HL-60 (cell line): ENCODE measurements around the gene GPC3.

ENCODE experiments used
- DNase-seq, 2 experiments: peaks; one replicate each; pipeline ENCODE4 v3.0.0-alpha.2; 2010 to 2020; ENCODE audit warnings: low read depth in 1 of 2, low spot score in 1 of 2
- H3K27ac ChIP-seq: fragments of 250-450 bp; sonication (Bioruptor Pico); replicated peaks from 2 replicates; pipeline ENCODE4 v1.5.1; 2020; ENCODE audit warnings: mild to moderate bottlenecking, moderate library complexity
- H3K27me3 ChIP-seq: fragments of 250-450 bp; sonication (Bioruptor Pico); 2 replicates; pipeline ENCODE4 v1.5.1; 2021; ENCODE audit warnings: mild to moderate bottlenecking, moderate library complexity; ENCODE audit not compliant: insufficient read depth, poor library complexity, severe bottlenecking
- H3K4me3 ChIP-seq: replicated peaks from 2 replicates; pipeline ENCODE4 v1.5.1; 2011; ENCODE audit warnings: mild to moderate bottlenecking, control low read depth, low read length; ENCODE audit not compliant: insufficient read depth
- GABPA ChIP-seq: IDR thresholded peaks from 2 replicates; pipeline ENCODE4 v1.6.1; 2012; ENCODE audit warnings: low read depth
- POLR2AphosphoS5 ChIP-seq: IDR thresholded peaks from 2 replicates; pipeline ENCODE4 v1.6.1; 2012; ENCODE audit warnings: low read depth
- SPI1 ChIP-seq: IDR thresholded peaks from 2 replicates; pipeline ENCODE4 v1.6.1; 2012; ENCODE audit warnings: low read depth, mild to moderate bottlenecking, borderline replicate concordance
- TF ChIP-seq, protein P1 (sequence below): IDR thresholded peaks from one replicate; pipeline ENCODE4 v1.5.1; 2011; ENCODE audit warnings: low read length, control low read depth, inconsistent platforms; ENCODE audit not compliant: insufficient read depth
- TF ChIP-seq, protein P2 (sequence below): IDR thresholded peaks from 2 replicates; pipeline ENCODE4 v1.6.1; 2012; ENCODE audit warnings: low read depth; ENCODE audit not compliant: insufficient replicate concordance

GPC3 gene

DNA sequence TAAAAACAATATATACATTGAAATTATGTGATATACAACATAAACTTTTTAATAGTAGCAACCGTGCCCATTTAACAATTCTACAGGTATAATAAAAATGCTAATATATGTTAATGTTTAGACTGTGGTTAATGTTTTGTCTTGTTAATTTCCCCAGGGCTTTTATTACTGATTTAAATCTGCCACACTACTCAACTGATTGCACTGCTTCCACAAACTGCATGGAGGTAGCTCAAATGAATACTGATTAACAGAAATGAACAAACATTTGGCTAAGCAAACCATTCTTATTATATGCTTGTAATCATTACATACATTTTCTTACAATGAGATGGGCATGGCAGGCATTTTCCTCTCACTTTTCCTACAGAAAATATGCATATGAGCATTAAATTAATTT lies 275.9 kb downstream of the GPC3 start:
- Histone ChIP-seq H3K27ac (no peak overlapping the region), H3K27me3 (no peaks in the 10 kb centered on the region), H3K4me3 (no peak overlapping the region)
- no peak for TF ChIP-seq POLR2AphosphoS5
- TF ChIP-seq SPI1 = no peak
- TF ChIP-seq GABPA = no peak
- TF ChIP-seq, protein P1, sequence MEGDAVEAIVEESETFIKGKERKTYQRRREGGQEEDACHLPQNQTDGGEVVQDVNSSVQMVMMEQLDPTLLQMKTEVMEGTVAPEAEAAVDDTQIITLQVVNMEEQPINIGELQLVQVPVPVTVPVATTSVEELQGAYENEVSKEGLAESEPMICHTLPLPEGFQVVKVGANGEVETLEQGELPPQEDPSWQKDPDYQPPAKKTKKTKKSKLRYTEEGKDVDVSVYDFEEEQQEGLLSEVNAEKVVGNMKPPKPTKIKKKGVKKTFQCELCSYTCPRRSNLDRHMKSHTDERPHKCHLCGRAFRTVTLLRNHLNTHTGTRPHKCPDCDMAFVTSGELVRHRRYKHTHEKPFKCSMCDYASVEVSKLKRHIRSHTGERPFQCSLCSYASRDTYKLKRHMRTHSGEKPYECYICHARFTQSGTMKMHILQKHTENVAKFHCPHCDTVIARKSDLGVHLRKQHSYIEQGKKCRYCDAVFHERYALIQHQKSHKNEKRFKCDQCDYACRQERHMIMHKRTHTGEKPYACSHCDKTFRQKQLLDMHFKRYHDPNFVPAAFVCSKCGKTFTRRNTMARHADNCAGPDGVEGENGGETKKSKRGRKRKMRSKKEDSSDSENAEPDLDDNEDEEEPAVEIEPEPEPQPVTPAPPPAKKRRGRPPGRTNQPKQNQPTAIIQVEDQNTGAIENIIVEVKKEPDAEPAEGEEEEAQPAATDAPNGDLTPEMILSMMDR = no peak
- TF ChIP-seq, protein P2, sequence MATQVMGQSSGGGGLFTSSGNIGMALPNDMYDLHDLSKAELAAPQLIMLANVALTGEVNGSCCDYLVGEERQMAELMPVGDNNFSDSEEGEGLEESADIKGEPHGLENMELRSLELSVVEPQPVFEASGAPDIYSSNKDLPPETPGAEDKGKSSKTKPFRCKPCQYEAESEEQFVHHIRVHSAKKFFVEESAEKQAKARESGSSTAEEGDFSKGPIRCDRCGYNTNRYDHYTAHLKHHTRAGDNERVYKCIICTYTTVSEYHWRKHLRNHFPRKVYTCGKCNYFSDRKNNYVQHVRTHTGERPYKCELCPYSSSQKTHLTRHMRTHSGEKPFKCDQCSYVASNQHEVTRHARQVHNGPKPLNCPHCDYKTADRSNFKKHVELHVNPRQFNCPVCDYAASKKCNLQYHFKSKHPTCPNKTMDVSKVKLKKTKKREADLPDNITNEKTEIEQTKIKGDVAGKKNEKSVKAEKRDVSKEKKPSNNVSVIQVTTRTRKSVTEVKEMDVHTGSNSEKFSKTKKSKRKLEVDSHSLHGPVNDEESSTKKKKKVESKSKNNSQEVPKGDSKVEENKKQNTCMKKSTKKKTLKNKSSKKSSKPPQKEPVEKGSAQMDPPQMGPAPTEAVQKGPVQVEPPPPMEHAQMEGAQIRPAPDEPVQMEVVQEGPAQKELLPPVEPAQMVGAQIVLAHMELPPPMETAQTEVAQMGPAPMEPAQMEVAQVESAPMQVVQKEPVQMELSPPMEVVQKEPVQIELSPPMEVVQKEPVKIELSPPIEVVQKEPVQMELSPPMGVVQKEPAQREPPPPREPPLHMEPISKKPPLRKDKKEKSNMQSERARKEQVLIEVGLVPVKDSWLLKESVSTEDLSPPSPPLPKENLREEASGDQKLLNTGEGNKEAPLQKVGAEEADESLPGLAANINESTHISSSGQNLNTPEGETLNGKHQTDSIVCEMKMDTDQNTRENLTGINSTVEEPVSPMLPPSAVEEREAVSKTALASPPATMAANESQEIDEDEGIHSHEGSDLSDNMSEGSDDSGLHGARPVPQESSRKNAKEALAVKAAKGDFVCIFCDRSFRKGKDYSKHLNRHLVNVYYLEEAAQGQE = no peak
- DNase-seq = no peak

DNA sequence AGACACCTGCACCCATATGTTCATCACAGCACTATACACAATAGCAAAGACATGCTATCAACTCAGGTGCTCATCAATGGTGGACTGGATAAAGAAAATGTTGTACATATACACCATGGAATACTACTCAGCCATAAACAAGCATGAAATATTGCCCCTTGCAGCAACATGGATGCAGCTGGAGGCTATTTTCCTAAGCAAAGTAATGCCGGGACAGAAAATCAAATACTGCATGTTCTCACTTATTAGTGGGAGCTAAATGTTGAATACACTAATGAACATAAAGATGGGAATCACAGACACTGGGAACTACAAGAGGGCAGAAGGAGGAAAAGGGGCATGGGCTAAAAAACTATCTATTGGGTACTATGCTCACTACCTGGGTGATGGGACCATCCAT lies 278.5 kb downstream of the GPC3 start:
- TF ChIP-seq, protein P2 = no peak
- TF ChIP-seq POLR2AphosphoS5 (no peak), GABPA (no peak), SPI1 (no peak)
- TF ChIP-seq, protein P1 = no peak
- Histone ChIP-seq H3K4me3 (no peak overlapping the region), H3K27ac (no peak overlapping the region), H3K27me3 (no peaks in the 10 kb centered on the region)
- DNase-seq = no peak

DNA sequence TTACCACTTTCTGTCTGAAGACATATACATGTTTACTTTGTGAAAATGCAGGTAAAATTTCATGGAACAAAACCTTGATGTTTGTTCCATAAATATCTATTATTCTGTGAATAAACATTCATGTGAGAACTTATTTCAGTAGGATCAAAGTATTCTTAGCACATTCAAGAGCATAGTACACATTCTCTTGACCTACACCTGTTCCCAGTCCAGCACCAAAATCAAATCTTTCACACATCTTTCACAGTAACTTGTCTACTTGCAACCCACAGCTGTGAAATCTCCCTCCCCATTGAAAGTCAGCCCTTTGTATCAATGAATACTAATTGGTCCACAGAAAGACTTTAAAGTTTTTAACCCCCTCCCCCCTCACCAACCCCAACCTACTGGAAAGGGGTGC lies 283.2 kb downstream of the GPC3 start:
- no peak overlapping the region for H3K27ac ChIP-seq
- no peak overlapping the region for H3K4me3 ChIP-seq
- no peaks in the 10 kb centered on the region for H3K27me3 ChIP-seq
- DNase-seq = no peak
- TF ChIP-seq SPI1 = no peak
- TF ChIP-seq GABPA = no peak
- no peak for TF ChIP-seq POLR2AphosphoS5
- TF ChIP-seq, protein P1 = no peak
- TF ChIP-seq, protein P2 = no peak
